Smooth muscle cell (in vitro differentiated cells): ENCODE measurements around the gene ACAP3. TPM values are rescaled to one million over a fixed set of nuclear protein-coding genes. Genes with fewer than 3 reads are reported as not detected.

Source experiments
- DNase-seq: peaks from one replicate; lab custom pipeline; 2025; ENCODE audit not compliant: unreplicated experiment; lab: John Stamatoyannopoulos, UW
- H2AFZ ChIP-seq: fragments of 200-600 bp; sonication (generic); 2 replicates; pipeline ENCODE4 v1.6.0; 2016; ENCODE audit warnings: antibody characterized with exemption, low read depth, mild to moderate bottlenecking
- H3F3A ChIP-seq: fragments of 200-600 bp; sonication (generic); 2 replicates; pipeline ENCODE4 v1.6.0; 2017; ENCODE audit warnings: antibody characterized with exemption, low read depth
- H3K27ac ChIP-seq: fragments of 200-600 bp; sonication (generic); 2 replicates; pipeline ENCODE4 v1.5.1; 2016; ENCODE audit warnings: low read depth, mild to moderate bottlenecking
- H3K27me3 ChIP-seq: fragments of 200-600 bp; sonication (generic); 2 replicates; pipeline ENCODE4 v1.6.1; 2016; ENCODE audit warnings: low read depth, mild to moderate bottlenecking
- H3K36me3 ChIP-seq: fragments of 200-600 bp; sonication (generic); 2 replicates; pipeline ENCODE4 v1.5.1; 2016; ENCODE audit warnings: low read depth
- H3K4me1 ChIP-seq: fragments of 200-600 bp; sonication (generic); 2 replicates; pipeline ENCODE4 v1.5.1; 2016; ENCODE audit warnings: low read depth
- H3K4me2 ChIP-seq: fragments of 200-600 bp; sonication (generic); 2 replicates; pipeline ENCODE4 v1.6.0; 2016; ENCODE audit warnings: mild to moderate bottlenecking
- H3K4me3 ChIP-seq: fragments of 200-600 bp; sonication (generic); 2 replicates; pipeline ENCODE4 v1.5.1; 2016; ENCODE audit warnings: mild to moderate bottlenecking
- H3K79me2 ChIP-seq: fragments of 200-600 bp; sonication (generic); 2 replicates; pipeline ENCODE4 v1.6.0; 2016; ENCODE audit warnings: low read depth, mild to moderate bottlenecking
- H3K9ac ChIP-seq: fragments of 200-600 bp; sonication (generic); 2 replicates; pipeline ENCODE4 v1.6.0; 2016; ENCODE audit warnings: low read depth
- H3K9me3 ChIP-seq: fragments of 200-600 bp; sonication (generic); replicated peaks from 2 replicates; pipeline ENCODE4 v1.5.1; 2016; ENCODE audit warnings: low read depth
- H4K20me1 ChIP-seq: fragments of 200-600 bp; sonication (generic); 2 replicates; pipeline ENCODE4 v1.6.0; 2016; ENCODE audit warnings: low read depth
- CTCF ChIP-seq: fragments of 200-600 bp; sonication (generic); IDR thresholded peaks from 2 replicates; pipeline ENCODE4 v1.5.1; 2017; ENCODE audit warnings: borderline replicate concordance, mild to moderate bottlenecking, antibody characterized with exemption; ENCODE audit not compliant: insufficient read depth, poor library complexity, severe bottlenecking
- WGBS: methylation state at CpG from one replicate; pipeline ENCODE4 v1.1.7; 2016; ENCODE audit warnings: low lambda C conversion rate; 5-methylcytosine and 5-hydroxymethylcytosine counted together
- polyA plus RNA-seq: library from polyadenylated mRNA; unstranded; fragments of >200 nt; fragmentation: Nextera tagmentation; extraction: Ambion mirVana; gene quantifications from 2 replicates; pipeline ENCODE4 v1.2.1, GENCODE V29; 2016
- total RNA-seq: library from RNA; depleted of rRNA; stranded (reverse); fragments of >200 nt; gene quantifications from 2 replicates; pipeline ENCODE4 v1.2.3, GENCODE V29; 2014

Gene ACAP3
- total and polyA plus RNA-seq, 2 experiments from 2014 or later, result 29.9 to 63.9 TPM

- Histone ChIP-seq H3K4me3 (peak overlapping the region; percentile 86), H3K4me2 (peak overlapping the region; percentile 99), H3K36me3 (no peaks in the 10 kb centered on the region), H4K20me1 (peaks cover 80% of the 10 kb centered on the region), H3K27ac (peak overlapping the region; percentile 29), H3K9me3 (no peaks in the 10 kb centered on the region), H2AFZ (no peak overlapping the region), H3K79me2 (peaks cover 40% of the 10 kb centered on the region), H3K9ac (peak overlapping the region; percentile 71), H3K4me1 (peaks cover 36% of the 10 kb centered on the region), H3K27me3 (no peaks in the 10 kb centered on the region), H3F3A (peaks cover 4% of the 10 kb centered on the region)
- TF ChIP-seq CTCF, result no peak
- 60% methylated on average over 27 of the region's 27 CpGs for WGBS
- no peak for DNase-seq
Measured at GRCh38 chr1:1306661-1307260, 969 bp downstream of the ACAP3 start.

GRCh38 chr1:1306070-1306660 is 1.6 kb downstream of the ACAP3 start:
- peak; percentile 9 for TF ChIP-seq CTCF
- Histone ChIP-seq H3K4me2 (peak overlapping the region; percentile 99), H3K79me2 (peaks cover 40% of the 10 kb centered on the region), H3F3A (peaks cover 4% of the 10 kb centered on the region), H3K9me3 (no peaks in the 10 kb centered on the region), H2AFZ (no peak overlapping the region), H4K20me1 (peaks cover 81% of the 10 kb centered on the region), H3K36me3 (no peaks in the 10 kb centered on the region), H3K9ac (peak overlapping the region; percentile 15), H3K4me1 (peaks cover 36% of the 10 kb centered on the region), H3K27me3 (no peaks in the 10 kb centered on the region), H3K27ac (peak overlapping the region; percentile 75), H3K4me3 (peak overlapping the region; percentile 86)
- DNase-seq, result no peak
- WGBS, result 55% methylated on average over 11 of the region's 11 CpGs

- no peak for TF ChIP-seq CTCF
- Histone ChIP-seq H4K20me1 (peaks cover 81% of the 10 kb centered on the region), H3K4me3 (peak overlapping the region; percentile 86), H3K9me3 (no peaks in the 10 kb centered on the region), H3K27ac (peak overlapping the region; percentile 75), H3K27me3 (no peaks in the 10 kb centered on the region), H3K36me3 (no peaks in the 10 kb centered on the region), H2AFZ (no peak overlapping the region), H3K4me1 (peaks cover 36% of the 10 kb centered on the region), H3K4me2 (peak overlapping the region; percentile 99), H3K9ac (peak overlapping the region; percentile 15), H3K79me2 (peaks cover 40% of the 10 kb centered on the region), H3F3A (peaks cover 4% of the 10 kb centered on the region)
- 42% methylated on average over 21 of the region's 25 CpGs for WGBS
- DNase-seq, result peak; percentile 49
Measured at GRCh38 chr1:1305300-1306069, 2.2 kb downstream of the ACAP3 start.
